Measurements from ENCODE around the gene TRIP10. TPM values are rescaled to one million over a fixed set of nuclear protein-coding genes. Genes with fewer than 3 reads are reported as not detected.

The TRIP10 gene
- total and polyA plus RNA-seq, 2 of the 13 experiments (the other 11 are each of a cell fraction or from before 2014, with no cell fraction given): 32.5 to 33.2 TPM

DNA sequence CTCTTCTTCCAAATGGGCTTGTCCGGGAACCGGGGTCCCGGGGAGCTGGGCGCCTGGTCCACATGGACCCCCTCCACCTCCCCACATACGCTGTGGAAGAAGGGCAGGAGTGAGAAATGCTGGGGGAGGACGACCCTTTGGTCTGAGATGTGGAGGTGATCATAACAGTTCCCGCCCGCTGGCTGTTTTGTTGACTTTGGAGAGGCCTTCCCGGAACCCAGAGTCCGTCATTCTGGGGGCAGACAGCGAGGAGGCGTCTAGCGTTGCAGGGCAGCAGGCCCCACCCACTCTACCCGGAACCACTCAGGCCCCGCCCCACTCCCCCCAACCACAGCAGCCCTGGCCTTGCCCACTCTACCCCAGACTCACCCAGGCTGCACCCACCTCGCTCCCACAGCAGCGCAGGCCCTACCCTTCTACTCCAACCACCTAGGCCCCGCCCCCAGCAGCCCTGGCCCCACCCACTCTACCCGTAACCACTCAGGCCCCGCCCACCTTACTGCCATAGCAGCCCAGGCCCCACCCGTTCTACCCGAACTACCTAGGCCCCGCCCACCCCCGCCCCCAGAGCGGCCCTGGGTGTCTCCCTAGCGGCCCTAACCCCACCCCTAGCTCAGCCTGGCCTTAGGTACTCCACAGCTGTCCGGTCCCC is 9.2 kb upstream of the TRIP10 start (continued):
- no peak for TF ChIP-seq ZNF44 (CRISPR knock-in tag; IDR thresholded peaks at IDR 0.05)
- peak; percentile 43; the same call in 1 of the 2 replicates for TF ChIP-seq HMG20B (CRISPR knock-in tag; conservative IDR thresholded peaks at IDR 0.05)
- peak; percentile 62 for TF ChIP-seq ZNF205 (CRISPR knock-in tag; IDR thresholded peaks at IDR 0.05)
- TF ChIP-seq CBFB (CRISPR knock-in tag; IDR thresholded peaks at IDR 0.05): peak; percentile 31; the same call in 1 of the 2 replicates
- no peak for TF ChIP-seq ZNF17 (CRISPR knock-in tag; IDR thresholded peaks at IDR 0.05)
- TF ChIP-seq, protein P1, sequence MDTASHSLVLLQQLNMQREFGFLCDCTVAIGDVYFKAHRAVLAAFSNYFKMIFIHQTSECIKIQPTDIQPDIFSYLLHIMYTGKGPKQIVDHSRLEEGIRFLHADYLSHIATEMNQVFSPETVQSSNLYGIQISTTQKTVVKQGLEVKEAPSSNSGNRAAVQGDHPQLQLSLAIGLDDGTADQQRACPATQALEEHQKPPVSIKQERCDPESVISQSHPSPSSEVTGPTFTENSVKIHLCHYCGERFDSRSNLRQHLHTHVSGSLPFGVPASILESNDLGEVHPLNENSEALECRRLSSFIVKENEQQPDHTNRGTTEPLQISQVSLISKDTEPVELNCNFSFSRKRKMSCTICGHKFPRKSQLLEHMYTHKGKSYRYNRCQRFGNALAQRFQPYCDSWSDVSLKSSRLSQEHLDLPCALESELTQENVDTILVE (CRISPR knock-in tag; IDR thresholded peaks at IDR 0.05): peak; percentile 56; the same call in 1 of the 2 replicates
- no peak for TF ChIP-seq SRY (CRISPR knock-in tag; IDR thresholded peaks at IDR 0.05)
- TF ChIP-seq SKI (IDR thresholded peaks at IDR 0.05; ENCODE audit: partially characterized antibody): peak; percentile 61
- TF ChIP-seq SIX4 (CRISPR knock-in tag; IDR thresholded peaks at IDR 0.05): peak; percentile 64
- peak; percentile 54; the same call in 1 of the 2 replicates for TF ChIP-seq SALL2 (CRISPR knock-in tag; IDR thresholded peaks at IDR 0.05)
- TF ChIP-seq, protein P2, sequence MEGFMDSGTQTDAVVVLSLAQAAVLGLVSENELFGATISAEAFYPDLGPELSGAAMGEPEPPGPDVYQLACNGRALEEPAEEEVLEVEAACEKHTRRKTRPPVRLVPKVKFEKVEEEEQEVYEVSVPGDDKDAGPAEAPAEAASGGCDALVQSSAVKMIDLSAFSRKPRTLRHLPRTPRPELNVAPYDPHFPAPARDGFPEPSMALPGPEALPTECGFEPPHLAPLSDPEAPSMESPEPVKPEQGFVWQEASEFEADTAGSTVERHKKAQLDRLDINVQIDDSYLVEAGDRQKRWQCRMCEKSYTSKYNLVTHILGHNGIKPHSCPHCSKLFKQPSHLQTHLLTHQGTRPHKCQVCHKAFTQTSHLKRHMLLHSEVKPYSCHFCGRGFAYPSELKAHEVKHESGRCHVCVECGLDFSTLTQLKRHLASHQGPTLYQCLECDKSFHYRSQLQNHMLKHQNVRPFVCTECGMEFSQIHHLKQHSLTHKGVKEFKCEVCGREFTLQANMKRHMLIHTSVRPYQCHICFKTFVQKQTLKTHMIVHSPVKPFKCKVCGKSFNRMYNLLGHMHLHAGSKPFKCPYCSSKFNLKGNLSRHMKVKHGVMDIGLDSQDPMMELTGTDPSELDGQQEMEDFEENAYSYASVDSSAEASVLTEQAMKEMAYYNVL (CRISPR knock-in tag; IDR thresholded peaks at IDR 0.05; ENCODE audit: borderline replicate concordance): 0 out of 2 replicates have a peak, but pooled peaks have one; percentile 17
- no peak for TF ChIP-seq CHD2 (IDR thresholded peaks at IDR 0.05; ENCODE audit: low read depth, low read length)
- TF ChIP-seq HNRNPL (IDR thresholded peaks at IDR 0.05; ENCODE audit: low read depth, low read length): peak; percentile 87
- no peak for TF ChIP-seq TEAD2 (CRISPR knock-in tag; IDR thresholded peaks at IDR 0.05)
- TF ChIP-seq ZNF883 (CRISPR knock-in tag; IDR thresholded peaks at IDR 0.05; ENCODE audit: not compliant biosample characterization): no peak
- peak; percentile 76; the same call in 1 of the 2 replicates for TF ChIP-seq ZNF878 (CRISPR knock-in tag; IDR thresholded peaks at IDR 0.05)
- no peak for TF ChIP-seq ZNF24 (IDR thresholded peaks at IDR 0.05)
- peak; percentile 61; the same call in 1 of the 2 replicates for TF ChIP-seq POLR2AphosphoS5 (IDR thresholded peaks at IDR 0.05; ENCODE audit: low read depth, low read length)
- TF ChIP-seq, protein P3, sequence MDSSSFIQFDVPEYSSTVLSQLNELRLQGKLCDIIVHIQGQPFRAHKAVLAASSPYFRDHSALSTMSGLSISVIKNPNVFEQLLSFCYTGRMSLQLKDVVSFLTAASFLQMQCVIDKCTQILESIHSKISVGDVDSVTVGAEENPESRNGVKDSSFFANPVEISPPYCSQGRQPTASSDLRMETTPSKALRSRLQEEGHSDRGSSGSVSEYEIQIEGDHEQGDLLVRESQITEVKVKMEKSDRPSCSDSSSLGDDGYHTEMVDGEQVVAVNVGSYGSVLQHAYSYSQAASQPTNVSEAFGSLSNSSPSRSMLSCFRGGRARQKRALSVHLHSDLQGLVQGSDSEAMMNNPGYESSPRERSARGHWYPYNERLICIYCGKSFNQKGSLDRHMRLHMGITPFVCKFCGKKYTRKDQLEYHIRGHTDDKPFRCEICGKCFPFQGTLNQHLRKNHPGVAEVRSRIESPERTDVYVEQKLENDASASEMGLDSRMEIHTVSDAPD (CRISPR knock-in tag; IDR thresholded peaks at IDR 0.05): no peak
- no peak for TF ChIP-seq SAFB2 (CRISPR knock-in tag; IDR thresholded peaks at IDR 0.05; ENCODE audit: borderline replicate concordance, low read depth)
- TF ChIP-seq ETV6 (CRISPR knock-in tag; conservative IDR thresholded peaks at IDR 0.05): no peak
- no peak for TF ChIP-seq DNMT3B (CRISPR knock-in tag; conservative IDR thresholded peaks at IDR 0.05)
- TF ChIP-seq, protein P4, sequence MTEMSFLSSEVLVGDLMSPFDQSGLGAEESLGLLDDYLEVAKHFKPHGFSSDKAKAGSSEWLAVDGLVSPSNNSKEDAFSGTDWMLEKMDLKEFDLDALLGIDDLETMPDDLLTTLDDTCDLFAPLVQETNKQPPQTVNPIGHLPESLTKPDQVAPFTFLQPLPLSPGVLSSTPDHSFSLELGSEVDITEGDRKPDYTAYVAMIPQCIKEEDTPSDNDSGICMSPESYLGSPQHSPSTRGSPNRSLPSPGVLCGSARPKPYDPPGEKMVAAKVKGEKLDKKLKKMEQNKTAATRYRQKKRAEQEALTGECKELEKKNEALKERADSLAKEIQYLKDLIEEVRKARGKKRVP (CRISPR knock-in tag; IDR thresholded peaks at IDR 0.05): peak in 1 of 2 experiments; percentile 65; a peak in 2 of 4 replicates
- TF ChIP-seq, protein P5, sequence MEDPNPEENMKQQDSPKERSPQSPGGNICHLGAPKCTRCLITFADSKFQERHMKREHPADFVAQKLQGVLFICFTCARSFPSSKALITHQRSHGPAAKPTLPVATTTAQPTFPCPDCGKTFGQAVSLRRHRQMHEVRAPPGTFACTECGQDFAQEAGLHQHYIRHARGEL (CRISPR knock-in tag; IDR thresholded peaks at IDR 0.05): no peak
- peak; percentile 62; the same call in 1 of the 2 replicates for TF ChIP-seq NCOR1 (IDR thresholded peaks at IDR 0.05; ENCODE audit: borderline replicate concordance, low read length)

Measured in HepG2 (cell line).